Measurements from ENCODE around the gene H6PD.

Gene H6PD

DNA sequence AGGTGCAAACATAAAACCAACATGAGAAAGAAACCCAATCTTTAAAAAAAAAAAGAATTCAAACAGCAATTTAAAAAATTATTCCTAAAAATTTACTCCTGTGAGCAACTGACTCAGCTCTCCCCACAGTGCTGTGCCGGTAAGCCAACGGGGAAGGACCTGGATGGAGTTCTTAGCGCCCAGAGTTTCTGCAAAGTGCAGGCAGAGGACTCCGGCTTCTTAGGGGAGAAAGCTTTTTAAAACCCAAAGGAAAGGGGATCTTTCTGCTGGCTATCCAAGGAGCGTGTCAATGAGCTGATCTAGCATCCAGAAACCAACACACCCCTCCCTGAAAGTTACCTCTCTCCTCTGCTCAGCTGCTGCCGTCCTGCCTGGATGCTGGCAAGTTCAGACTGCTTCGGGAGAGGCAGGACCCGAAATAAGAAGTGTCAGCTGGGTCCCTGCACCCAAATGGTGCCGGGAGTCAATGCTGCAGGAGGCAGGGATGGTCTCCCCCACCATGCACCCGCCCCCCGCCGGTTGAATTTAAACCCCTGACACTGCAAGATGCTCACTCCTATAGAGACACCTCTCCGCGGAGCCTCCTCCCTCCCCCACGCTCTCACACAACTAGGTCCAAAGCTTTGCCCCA, 32.2 kb upstream of the H6PD start:
- Histone ChIP-seq H3K9me3 (replicated peaks in 1 of 11) (no peaks in the 10 kb centered on the region), H3K27me3 (peaks cover 71 to 83% (median 75%) of the 10 kb centered on the region in 11 experiments), H3K9ac (no peak overlapping the region), H3K27ac (no peak overlapping the region), H3K36me3 (no peaks in the 10 kb centered on the region), H3K4me3 (peak overlapping the region in 3 of 10 experiments; percentile 7 to 33 (median 28); a peak in 2 of 20 replicates), H4K20me1 (peaks cover 0 to 43% (median 12%) of the 10 kb centered on the region in 11 experiments; a peak in 12 of 22 replicates), H3K4me1 (peaks cover 21 to 40% (median 30%) of the 10 kb centered on the region in 10 experiments), H3K4me2 (peak overlapping the region in 8 of 11 experiments; percentile 28 to 90 (median 52); a peak in 7 of 22 replicates)
- TF ChIP-seq Cebpa-rat (IDR thresholded peaks at IDR 0.05) = no peak

DNA sequence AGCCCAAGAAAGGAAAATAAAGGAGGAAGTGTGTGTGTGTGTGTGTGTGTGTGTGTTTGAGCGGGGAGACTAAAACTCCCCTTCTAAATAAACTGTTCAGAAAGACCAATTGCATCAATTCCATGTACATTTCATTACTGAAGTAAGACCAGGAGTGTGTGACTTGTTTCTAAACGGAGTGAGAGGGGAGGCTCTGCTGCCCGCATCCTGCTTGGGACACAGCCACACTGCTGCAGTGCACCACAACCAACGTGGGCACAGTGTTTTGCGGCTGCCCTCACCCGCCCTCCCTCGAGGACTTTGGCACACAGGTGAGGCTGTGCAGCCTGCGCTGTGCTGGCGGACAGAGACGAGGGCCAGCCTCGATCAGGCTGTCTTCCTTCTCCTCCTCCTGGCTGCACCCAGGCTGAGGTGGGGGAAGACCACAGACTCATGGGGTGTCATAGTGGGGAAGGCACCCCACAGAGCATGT, 31.0 kb upstream of the H6PD start:
- Histone ChIP-seq H3K27ac (no peak overlapping the region), H3K9ac (no peak overlapping the region), H4K20me1 (peaks cover 0 to 43% (median 12%) of the 10 kb centered on the region in 11 experiments; a peak in 12 of 22 replicates), H3K4me2 (no peak overlapping the region), H3K4me1 (peaks cover 9 to 28% (median 18%) of the 10 kb centered on the region in 10 experiments), H3K4me3 (no peak overlapping the region), H3K27me3 (peaks cover 63 to 75% (median 67%) of the 10 kb centered on the region in 11 experiments), H3K9me3 (replicated peaks in 1 of 11) (no peaks in the 10 kb centered on the region), H3K36me3 (no peaks in the 10 kb centered on the region)
- TF ChIP-seq Cebpa-rat (IDR thresholded peaks at IDR 0.05) = no peak

DNA sequence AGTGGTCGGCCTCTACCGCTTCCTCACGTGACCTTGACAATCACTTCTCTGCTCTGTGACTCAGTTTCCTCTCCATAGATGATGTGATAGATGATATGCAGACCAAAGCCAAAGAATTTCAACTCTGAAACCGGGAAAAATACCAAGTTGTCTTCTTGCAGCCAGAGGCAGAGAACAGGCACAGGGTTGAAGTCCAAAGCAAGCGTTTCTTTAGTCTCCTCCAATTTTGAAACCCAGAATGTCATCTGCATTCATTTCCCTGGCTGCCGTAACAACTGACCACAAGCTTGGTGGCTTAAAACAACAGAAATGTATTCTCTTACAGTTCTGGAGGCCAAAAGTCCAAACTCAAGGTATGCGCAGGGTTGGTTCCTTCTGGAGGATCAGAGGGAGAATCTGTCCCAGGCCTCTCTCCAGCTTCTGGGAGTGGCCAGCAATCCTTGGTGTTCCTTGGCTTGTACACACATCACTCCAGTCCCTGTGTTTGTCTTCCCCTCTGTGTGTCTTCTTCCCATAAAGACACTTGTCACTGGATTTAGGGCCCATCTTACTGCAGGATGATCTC, 30.3 kb upstream of the H6PD start:
- peaks cover 8 to 27% (median 17%) of the 10 kb centered on the region in 10 experiments; a peak in 17 of 20 replicates for H3K4me1 ChIP-seq
- H3K9me3 ChIP-seq (replicated peaks in 1 of 11) = no peaks in the 10 kb centered on the region
- H3K9ac ChIP-seq = no peak overlapping the region
- peaks cover 56 to 68% (median 60%) of the 10 kb centered on the region in 11 experiments for H3K27me3 ChIP-seq
- no peak overlapping the region for H3K4me2 ChIP-seq
- H3K4me3 ChIP-seq = no peak overlapping the region
- no peak for TF ChIP-seq Cebpa-rat (IDR thresholded peaks at IDR 0.05)
- peaks cover 0 to 40% (median 12%) of the 10 kb centered on the region in 11 experiments; a peak in 12 of 22 replicates for H4K20me1 ChIP-seq
- H3K27ac ChIP-seq = no peak overlapping the region
- no peaks in the 10 kb centered on the region for H3K36me3 ChIP-seq

DNA sequence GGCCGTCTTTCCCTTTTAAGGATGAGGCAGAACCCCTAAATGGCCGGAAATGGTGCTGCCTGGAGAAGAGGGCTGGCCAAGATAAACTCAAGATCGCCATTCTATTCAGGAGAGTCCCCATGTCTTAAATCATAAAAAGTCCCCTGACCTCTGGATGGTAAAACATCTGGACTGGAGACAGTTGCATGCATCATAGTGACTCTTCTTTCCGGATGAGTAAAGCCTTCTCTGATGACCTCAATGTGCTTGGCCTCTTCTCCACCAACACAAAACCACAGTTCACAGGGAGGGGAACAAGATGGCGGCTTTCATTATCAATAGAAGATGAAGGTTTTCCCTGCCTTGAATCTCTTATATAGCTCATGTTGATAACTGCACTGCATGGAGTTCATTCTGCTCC, 27.5 kb upstream of the H6PD start:
- Histone ChIP-seq H3K9me3 (replicated peaks in 1 of 11) (no peaks in the 10 kb centered on the region), H3K27ac (no peak overlapping the region), H3K27me3 (peaks cover 27 to 40% (median 32%) of the 10 kb centered on the region in 11 experiments), H3K36me3 (no peaks in the 10 kb centered on the region), H4K20me1 (peaks cover 0 to 15% (median 9%) of the 10 kb centered on the region in 11 experiments; a peak in 10 of 22 replicates), H3K4me1 (peaks cover 11 to 22% (median 16%) of the 10 kb centered on the region in 10 experiments), H3K4me3 (no peak overlapping the region), H3K4me2 (no peak overlapping the region), H3K9ac (no peak overlapping the region)
- no peak for TF ChIP-seq Cebpa-rat (IDR thresholded peaks at IDR 0.05)

DNA sequence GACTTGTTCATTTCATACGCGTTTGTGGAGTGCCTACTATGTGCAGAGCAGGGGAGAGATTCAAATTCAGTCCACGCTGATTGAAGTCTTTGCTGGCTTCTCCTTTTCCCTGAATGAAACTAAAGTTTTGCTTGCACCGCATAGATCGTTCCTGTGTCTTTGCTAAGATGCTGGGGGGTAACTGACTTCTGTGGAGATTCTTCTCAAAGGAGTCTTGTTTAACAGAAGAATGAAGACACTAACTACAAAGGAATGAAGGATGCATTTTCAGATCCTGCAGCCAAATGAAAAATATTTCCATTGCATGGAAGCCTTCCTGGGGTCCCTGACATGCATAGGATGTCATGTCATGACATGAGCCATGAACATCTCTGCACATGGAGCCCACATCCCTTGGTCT, 26.9 kb upstream of the H6PD start:
- H3K4me2 ChIP-seq = no peak overlapping the region
- H3K9ac ChIP-seq = no peak overlapping the region

DNA sequence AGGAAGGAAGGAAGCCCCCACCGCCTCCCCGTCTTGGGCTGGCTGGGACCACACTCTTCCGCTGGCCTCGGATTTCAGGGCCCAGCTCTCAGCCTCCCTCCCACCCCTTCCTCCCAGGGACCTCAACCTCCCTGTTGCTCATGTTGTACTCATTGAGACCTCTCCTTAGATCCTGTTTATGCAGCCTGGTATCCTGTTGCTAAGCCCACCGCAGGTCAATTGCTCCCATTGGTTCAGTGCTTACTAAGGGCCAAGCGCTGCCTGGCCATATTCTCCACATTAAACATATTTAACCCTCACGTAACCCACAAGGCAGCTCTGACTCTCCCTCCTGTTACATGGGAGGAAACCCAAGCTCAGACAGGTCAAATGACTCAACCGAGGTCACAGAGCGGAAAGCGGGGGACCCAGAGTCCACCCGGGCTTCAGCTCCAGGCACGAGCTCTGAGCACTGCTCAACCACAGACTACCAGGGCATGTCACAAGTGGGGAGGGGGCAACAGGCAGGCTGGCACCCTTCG, 23.2 kb upstream of the H6PD start:
- no peaks in the 10 kb centered on the region for H4K20me1 ChIP-seq
- H3K4me1 ChIP-seq = peaks cover 5 to 16% (median 15%) of the 10 kb centered on the region in 10 experiments; a peak in 18 of 20 replicates
- H3K4me3 ChIP-seq = no peak overlapping the region
- H3K9me3 ChIP-seq (replicated peaks in 1 of 11) = peaks cover 0 to 6% (median 0%) of the 10 kb centered on the region in 11 experiments; a peak in 2 of 22 replicates
- H3K27me3 ChIP-seq = peaks cover 0 to 4% (median 0%) of the 10 kb centered on the region in 11 experiments; a peak in 1 of 22 replicates
- H3K9ac ChIP-seq = no peak overlapping the region
- no peak for TF ChIP-seq Cebpa-rat (IDR thresholded peaks at IDR 0.05)
- peak overlapping the region; percentile 33 to 80 (median 67); a peak in 21 of 22 replicates for H3K4me2 ChIP-seq
- no peaks in the 10 kb centered on the region for H3K36me3 ChIP-seq
- peak overlapping the region in 2 of 11 experiments; percentile 0 to 34; a peak in 1 of 22 replicates for H3K27ac ChIP-seq

More for the DNA sequence above, 26.9 kb upstream of the H6PD start:
- H3K4me3 ChIP-seq = no peak overlapping the region
- no peak for TF ChIP-seq Cebpa-rat (IDR thresholded peaks at IDR 0.05)
- H3K9me3 ChIP-seq (replicated peaks in 1 of 11) = peaks cover 0 to 4% (median 0%) of the 10 kb centered on the region in 11 experiments; a peak in 2 of 22 replicates
- peaks cover 21 to 34% (median 25%) of the 10 kb centered on the region in 11 experiments for H3K27me3 ChIP-seq
- H3K36me3 ChIP-seq = no peaks in the 10 kb centered on the region
- H3K27ac ChIP-seq = no peak overlapping the region
- H4K20me1 ChIP-seq = peaks cover 0 to 9% (median 2%) of the 10 kb centered on the region in 11 experiments; a peak in 7 of 22 replicates
- peaks cover 5 to 16% (median 15%) of the 10 kb centered on the region in 10 experiments; a peak in 18 of 20 replicates for H3K4me1 ChIP-seq

DNA sequence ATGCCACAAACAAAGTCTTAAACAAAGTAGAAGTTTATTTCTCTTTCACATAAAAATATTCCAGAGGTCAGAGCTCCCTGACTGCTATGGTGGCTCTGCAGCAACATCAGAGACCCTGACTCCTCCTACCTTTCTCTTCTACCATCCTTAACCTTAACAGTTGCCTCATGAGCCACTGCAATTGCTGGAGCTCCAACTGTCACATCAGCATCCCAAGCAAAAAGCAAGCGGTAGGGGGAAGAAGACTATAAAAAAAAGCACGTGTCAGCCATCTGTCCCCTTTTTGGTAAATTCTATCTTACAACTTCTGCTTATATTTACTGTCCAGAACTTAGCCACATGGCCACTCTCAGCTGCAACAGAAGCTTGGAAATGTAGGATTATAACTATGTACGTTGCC, 21.8 kb upstream of the H6PD start:
- Histone ChIP-seq H3K4me2 (no peak overlapping the region), H3K4me3 (no peak overlapping the region), H3K27me3 (no peaks in the 10 kb centered on the region), H3K36me3 (no peaks in the 10 kb centered on the region), H3K9ac (no peak overlapping the region), H3K27ac (no peak overlapping the region), H3K4me1 (peaks cover 5 to 16% (median 15%) of the 10 kb centered on the region in 10 experiments; a peak in 18 of 20 replicates), H3K9me3 (replicated peaks in 1 of 11) (peaks cover 0 to 6% (median 0%) of the 10 kb centered on the region in 11 experiments; a peak in 2 of 22 replicates), H4K20me1 (no peaks in the 10 kb centered on the region)
- TF ChIP-seq Cebpa-rat (IDR thresholded peaks at IDR 0.05) = no peak

DNA sequence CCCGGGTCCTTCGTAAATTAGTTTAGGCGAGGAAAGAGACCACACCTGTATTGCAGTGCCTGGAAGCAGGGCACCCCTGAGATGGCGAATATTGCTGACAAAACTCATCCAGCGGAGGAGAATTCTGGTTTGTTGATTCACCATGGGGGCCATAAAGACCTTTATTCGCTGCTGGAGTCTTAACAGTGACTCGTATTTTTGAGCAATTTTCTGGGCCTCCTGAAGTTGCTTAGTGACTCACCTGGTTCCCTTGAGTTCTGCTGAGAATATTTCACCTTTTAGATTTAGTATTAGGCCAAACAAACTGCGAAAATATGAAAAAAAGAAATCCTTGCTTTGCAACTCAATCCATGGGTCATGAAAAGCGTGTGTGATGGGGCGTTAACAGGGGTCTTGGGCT, 20.6 kb upstream of the H6PD start:
- H3K36me3 ChIP-seq = no peaks in the 10 kb centered on the region
- H4K20me1 ChIP-seq = no peaks in the 10 kb centered on the region
- H3K27me3 ChIP-seq = no peaks in the 10 kb centered on the region
- peaks cover 5 to 16% (median 15%) of the 10 kb centered on the region in 10 experiments; a peak in 18 of 20 replicates for H3K4me1 ChIP-seq
- H3K4me3 ChIP-seq = no peak overlapping the region
- no peak overlapping the region for H3K27ac ChIP-seq
- H3K9ac ChIP-seq = no peak overlapping the region
- peaks cover 0 to 6% (median 0%) of the 10 kb centered on the region in 11 experiments; a peak in 3 of 22 replicates for H3K9me3 ChIP-seq (replicated peaks in 1 of 11)
- no peak for TF ChIP-seq Cebpa-rat (IDR thresholded peaks at IDR 0.05)
- no peak overlapping the region for H3K4me2 ChIP-seq

DNA sequence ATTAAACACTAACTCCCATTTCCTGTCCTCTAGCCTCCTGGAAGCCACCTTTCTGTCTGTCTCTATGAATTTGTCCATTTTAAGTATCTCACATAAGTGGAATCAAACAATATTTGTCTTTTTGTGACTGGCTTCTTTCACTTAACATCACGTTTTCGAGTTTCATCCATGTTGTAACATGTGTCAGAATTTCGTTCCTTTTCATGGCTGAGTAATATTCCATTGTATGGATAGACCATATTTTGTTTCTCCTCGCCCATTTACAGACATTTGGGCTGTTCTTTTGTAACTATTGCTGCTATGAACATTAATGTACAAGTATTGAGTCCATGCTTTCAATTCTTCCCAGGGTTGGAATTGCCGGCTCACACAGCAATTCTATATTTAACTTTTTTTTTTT, 15.7 kb upstream of the H6PD start:
- TF ChIP-seq Cebpa-rat (IDR thresholded peaks at IDR 0.05) = no peak
- H3K4me1 ChIP-seq = no peaks in the 10 kb centered on the region
- H3K9ac ChIP-seq = no peak overlapping the region
- H3K9me3 ChIP-seq (replicated peaks in 1 of 11) = peaks cover 0 to 7% (median 0%) of the 10 kb centered on the region in 11 experiments; a peak in 2 of 22 replicates
- no peak overlapping the region for H3K27ac ChIP-seq
- H3K4me3 ChIP-seq = no peak overlapping the region
- no peaks in the 10 kb centered on the region for H3K27me3 ChIP-seq
- H3K4me2 ChIP-seq = no peak overlapping the region
- no peaks in the 10 kb centered on the region for H4K20me1 ChIP-seq
- no peaks in the 10 kb centered on the region for H3K36me3 ChIP-seq
